GM18858 (cell line): ENCODE measurements around the gene FAM83G.
"Not testable (repeated sequence)": the region's sequence is repeated elsewhere in the genome, so short reads cannot be mapped to it uniquely, and the experiment has no call there.

Experiments
- ATAC-seq: cut with Tn5 transposase; IDR thresholded peaks from one replicate; pipeline ENCODE4 v1.9.1; 2021; ENCODE audit not compliant: unreplicated experiment

The FAM83G gene

GRCh38 chr17:19004421-19005136 is at the start of gene FAM83G:
TSS of gene FAM83G (minus strand) at chr17:19004764. CDS start at chr17:19004041, 723 bp downstream.
- peak; percentile 53 for ATAC-seq

- ATAC-seq, result not testable (repeated sequence)
Observed at GRCh38 chr17:19048826-19049225, 44.3 kb upstream of the FAM83G start.

GRCh38 chr17:19047510-19047909 is 42.9 kb upstream of the FAM83G start:
- ATAC-seq, result not testable (repeated sequence)

GRCh38 chr17:19046782-19047375 is 42.3 kb upstream of the FAM83G start, which contains the start of gene GRAP:
TSS of gene GRAP (minus strand) at chr17:19046957. CDS start at chr17:19046926, 31 bp downstream.
- ATAC-seq, result not testable (repeated sequence)

- not testable (repeated sequence) for ATAC-seq
Observed at GRCh38 chr17:19044643-19045042, 40.1 kb upstream of the FAM83G start.

- not testable (repeated sequence) for ATAC-seq
Observed at GRCh38 chr17:19043032-19043431, 38.5 kb upstream of the FAM83G start.

- not testable (repeated sequence) for ATAC-seq
Observed at GRCh38 chr17:19042369-19042768, 37.8 kb upstream of the FAM83G start.

GRCh38 chr17:19041871-19042270 is 37.3 kb upstream of the FAM83G start:
- not testable (repeated sequence) for ATAC-seq

- ATAC-seq, result not testable (repeated sequence)
Observed at GRCh38 chr17:19040350-19040749, 35.8 kb upstream of the FAM83G start.

GRCh38 chr17:19038730-19039129 is 34.2 kb upstream of the FAM83G start:
- ATAC-seq, result not testable (repeated sequence)

GRCh38 chr17:19038007-19038406 is 33.4 kb upstream of the FAM83G start:
- ATAC-seq, result not testable (repeated sequence)

- not testable (repeated sequence) for ATAC-seq
Observed at GRCh38 chr17:19037547-19037946, 33.0 kb upstream of the FAM83G start.

GRCh38 chr17:19036186-19036585 is 31.6 kb upstream of the FAM83G start:
- ATAC-seq, result not testable (repeated sequence)

- ATAC-seq, result not testable (repeated sequence)
Observed at GRCh38 chr17:19032377-19032988, 27.9 kb upstream of the FAM83G start.

GRCh38 chr17:19031729-19032128 is 27.2 kb upstream of the FAM83G start:
- ATAC-seq, result not testable (repeated sequence)

GRCh38 chr17:19030771-19031449 is 26.3 kb upstream of the FAM83G start:
- ATAC-seq, result not testable (repeated sequence)

- ATAC-seq, result not testable (repeated sequence)
Observed at GRCh38 chr17:19029740-19030139, 25.2 kb upstream of the FAM83G start.

- not testable (repeated sequence) for ATAC-seq
Observed at GRCh38 chr17:19028671-19029070, 24.1 kb upstream of the FAM83G start.

GRCh38 chr17:19024101-19025078 is 19.8 kb upstream of the FAM83G start:
- no peak for ATAC-seq
